Immature natural killer cell (primary cell): ENCODE data around the gene KRTAP1-5. TPM values are rescaled to one million over a fixed set of nuclear protein-coding genes. Genes with fewer than 3 reads are reported as not detected.
"Not testable (repeated sequence)": the region's sequence is repeated elsewhere in the genome, so short reads cannot be mapped to it uniquely, and the experiment has no call there.

Experiments used
- DNase-seq, 3 donors: peaks; one replicate each; pipeline ENCODE4 v3.0.0; 2022; ENCODE audit warnings: mixed read lengths in 1 of 3
- H3K27ac Mint-ChIP-seq, 6 donors: one replicate each; pipeline ENCODE4 v1.8.0; 2020; ENCODE audit warnings: mixed read lengths in 6 of 6, mild to moderate bottlenecking in 5 of 6, inconsistent platforms in 4 of 6, moderate library complexity in 3 of 6
- H3K27me3 Mint-ChIP-seq, 3 donors: one replicate each; pipeline ENCODE4 v1.8.0; 2020 to 2021; ENCODE audit warnings: low read depth in 3 of 3, mild to moderate bottlenecking in 3 of 3, mixed read lengths in 3 of 3, moderate library complexity in 3 of 3, inconsistent platforms in 1 of 3
- H3K36me3 Mint-ChIP-seq, 3 donors: one replicate each; pipeline ENCODE4 v1.8.0; 2020; ENCODE audit warnings: mixed read lengths in 3 of 3, inconsistent platforms in 2 of 3, mild to moderate bottlenecking in 2 of 3
- H3K4me1 Mint-ChIP-seq, 2 donors: one replicate each; pipeline ENCODE4 v1.8.0; 2020; ENCODE audit warnings: inconsistent platforms in 2 of 2, mild to moderate bottlenecking in 2 of 2, mixed read lengths in 2 of 2, moderate library complexity in 1 of 2
- H3K4me3 Mint-ChIP-seq, 5 donors: one replicate each; pipeline ENCODE4 v1.8.0; 2020; ENCODE audit warnings: mild to moderate bottlenecking in 5 of 5, mixed read lengths in 5 of 5, inconsistent platforms in 3 of 5, moderate library complexity in 3 of 5
- H3K9me3 Mint-ChIP-seq, 6 donors: one replicate each; pipeline ENCODE4 v1.8.0; 2020; ENCODE audit warnings: mild to moderate bottlenecking in 6 of 6, mixed read lengths in 6 of 6, inconsistent platforms in 4 of 6, moderate library complexity in 3 of 6
- polyA plus RNA-seq, 3 donors: library from polyadenylated mRNA; unstranded; fragments of 300-500 nt; fragmentation: Illumina TruSeq; gene quantifications; one replicate each; pipeline ENCODE4 v1.2.3, GENCODE V29; 2021

The KRTAP1-5 gene, protein sequence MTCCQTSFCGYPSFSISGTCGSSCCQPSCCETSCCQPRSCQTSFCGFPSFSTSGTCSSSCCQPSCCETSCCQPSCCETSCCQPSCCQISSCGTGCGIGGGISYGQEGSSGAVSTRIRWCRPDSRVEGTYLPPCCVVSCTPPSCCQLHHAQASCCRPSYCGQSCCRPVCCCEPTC
- not detected for polyA plus RNA-seq

DNA sequence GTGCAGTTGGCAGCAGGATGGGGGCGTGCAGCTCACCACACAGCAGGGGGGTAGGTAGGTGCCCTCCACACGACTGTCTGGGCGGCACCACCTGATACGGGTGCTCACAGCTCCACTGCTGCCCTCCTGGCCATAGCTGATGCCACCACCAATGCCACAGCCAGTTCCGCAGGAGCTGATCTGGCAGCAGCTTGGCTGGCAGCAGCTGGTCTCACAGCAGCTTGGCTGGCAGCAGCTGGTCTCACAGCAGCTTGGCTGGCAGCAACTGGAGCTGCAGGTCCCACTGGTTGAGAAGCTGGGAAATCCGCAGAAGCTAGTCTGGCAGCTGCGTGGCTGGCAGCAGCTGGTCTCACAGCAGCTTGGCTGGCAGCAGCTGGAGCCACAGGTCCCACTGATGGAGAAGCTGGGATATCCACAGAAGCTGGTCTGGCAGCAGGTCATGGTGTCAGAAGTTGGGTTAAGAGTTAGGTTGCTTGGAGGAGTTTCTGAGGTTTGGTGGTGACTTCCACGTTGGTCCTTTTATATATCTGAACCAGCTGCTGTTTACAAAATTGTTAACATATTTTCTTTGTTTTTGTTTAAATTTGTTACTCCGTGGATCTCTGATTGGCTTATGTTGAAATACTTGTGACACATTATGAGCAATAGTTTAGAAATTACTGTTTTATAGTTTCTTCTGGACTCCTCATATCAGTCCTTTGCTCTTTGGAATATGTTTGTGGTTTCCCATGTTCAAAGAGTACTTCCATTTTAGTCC, at the start of gene KRTAP1-5:
TSS of gene KRTAP1-5 (minus strand) at position 494 of the 757 bp plus-strand sequence. CDS start at position 441, 53 bp downstream.
- Mint-ChIP-seq H3K4me3 (no peak within 1 kb of the TSS), H3K27ac (no peak within 1 kb of the TSS), H3K36me3 (no peaks in the 10 kb centered on the region), H3K27me3 (peaks cover 2 to 19% (median 2%) of the 10 kb centered on the region in 3 donors), H3K9me3 (no peaks in the 10 kb centered on the region), H3K4me1 (no peaks in the 10 kb centered on the region)
- no peak for DNase-seq

DNA sequence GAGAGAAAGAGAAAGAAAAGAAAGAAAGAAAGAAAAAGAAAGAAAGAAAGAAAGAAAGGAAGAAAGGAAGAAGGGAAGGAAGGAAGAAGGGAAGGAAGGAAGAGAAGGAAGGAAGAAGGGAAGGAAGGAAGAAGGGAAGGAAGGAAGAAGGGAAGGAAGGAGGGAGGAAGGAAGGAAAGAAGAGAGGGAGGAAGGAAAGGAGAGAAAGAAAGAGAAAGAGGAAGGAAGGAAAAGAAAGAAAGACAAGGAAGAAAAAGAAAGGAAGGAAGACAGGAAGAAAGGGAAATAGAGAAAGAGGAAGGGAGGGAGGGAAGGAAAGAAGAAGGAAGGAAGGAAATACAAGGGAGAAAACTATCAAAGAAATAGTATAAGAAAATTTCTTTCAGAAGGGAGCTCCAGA, 49.8 kb upstream of the KRTAP1-5 start:
- Mint-ChIP-seq H3K9me3 (no peaks in the 10 kb centered on the region), H3K4me1 (no peaks in the 10 kb centered on the region), H3K27me3 (peaks cover 2 to 5% (median 2%) of the 10 kb centered on the region in 3 donors), H3K4me3 (no peak overlapping the region), H3K36me3 (no peaks in the 10 kb centered on the region), H3K27ac (no peak overlapping the region)
- DNase-seq, result no peak

DNA sequence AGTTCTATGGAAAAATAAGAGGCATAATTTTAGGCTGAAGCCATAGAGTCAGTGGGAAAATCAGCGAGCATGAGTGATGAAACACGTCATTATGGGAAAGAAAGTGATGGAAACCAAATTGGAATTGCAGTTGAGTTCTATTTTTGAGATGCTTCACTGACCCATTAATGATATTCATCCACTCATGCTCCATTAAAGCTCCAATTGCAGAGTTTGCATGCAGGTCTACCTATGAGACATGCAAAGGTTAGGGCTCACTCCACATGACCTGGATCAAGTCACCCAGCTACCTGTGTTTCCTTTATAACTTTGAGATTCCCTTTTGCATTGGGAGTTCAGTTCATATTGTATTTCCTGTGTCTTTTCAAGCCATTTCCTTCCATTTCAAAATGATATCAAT, 46.7 kb upstream of the KRTAP1-5 start:
- no peak for DNase-seq
- Mint-ChIP-seq H3K4me1 (peaks cover 0 to 2% of the 10 kb centered on the region in 2 donors), H3K27ac (no peak overlapping the region), H3K9me3 (no peaks in the 10 kb centered on the region), H3K4me3 (no peak overlapping the region), H3K36me3 (no peaks in the 10 kb centered on the region), H3K27me3 (peaks cover 2 to 4% (median 2%) of the 10 kb centered on the region in 3 donors)

DNA sequence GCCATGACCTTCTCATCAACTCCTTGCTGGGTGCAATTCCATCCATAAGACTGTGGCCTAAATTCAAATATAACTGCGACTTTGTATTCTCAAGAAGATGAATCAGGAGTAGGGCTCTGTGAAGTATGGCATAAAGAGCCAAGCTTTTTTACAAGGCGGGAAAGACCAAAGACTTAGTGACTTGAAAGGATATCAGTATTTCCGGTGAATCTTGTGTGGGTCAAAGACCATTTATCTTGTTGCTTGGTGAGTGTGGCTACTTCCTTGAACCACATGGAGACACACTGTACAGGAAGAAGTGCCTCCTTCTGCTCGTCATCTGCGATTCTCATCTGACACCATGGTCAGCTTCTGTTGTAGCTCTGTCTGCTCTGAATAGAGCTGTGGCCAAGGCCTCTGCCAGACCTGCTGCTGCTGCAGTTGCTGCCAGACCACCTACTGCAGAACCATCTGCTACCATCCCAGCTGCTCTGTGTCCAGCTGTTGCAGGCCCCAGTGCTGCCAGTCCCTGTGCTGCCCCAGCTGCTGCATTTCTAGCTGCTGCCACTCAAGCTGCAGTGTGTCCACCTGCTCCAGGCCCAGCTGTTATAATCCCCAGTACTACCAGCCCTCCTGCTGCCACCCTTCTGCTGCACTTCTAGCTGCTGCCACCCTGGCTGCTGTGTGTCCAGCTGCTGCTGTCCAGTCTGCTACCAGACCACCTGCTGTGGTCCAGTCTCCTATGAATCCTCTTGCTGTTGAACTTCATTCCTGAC, 44.8 kb upstream of the KRTAP1-5 start:
- no peak overlapping the region for H3K4me3 Mint-ChIP-seq
- H3K9me3 Mint-ChIP-seq, result peaks cover 0 to 1% (median 0%) of the 10 kb centered on the region in 6 donors
- no peak for DNase-seq
- H3K27ac Mint-ChIP-seq, result no peak overlapping the region
- peaks cover 0 to 4% (median 2%) of the 10 kb centered on the region in 3 donors for H3K27me3 Mint-ChIP-seq
- peaks cover 0 to 2% of the 10 kb centered on the region in 2 donors for H3K4me1 Mint-ChIP-seq
- H3K36me3 Mint-ChIP-seq, result no peaks in the 10 kb centered on the region

DNA sequence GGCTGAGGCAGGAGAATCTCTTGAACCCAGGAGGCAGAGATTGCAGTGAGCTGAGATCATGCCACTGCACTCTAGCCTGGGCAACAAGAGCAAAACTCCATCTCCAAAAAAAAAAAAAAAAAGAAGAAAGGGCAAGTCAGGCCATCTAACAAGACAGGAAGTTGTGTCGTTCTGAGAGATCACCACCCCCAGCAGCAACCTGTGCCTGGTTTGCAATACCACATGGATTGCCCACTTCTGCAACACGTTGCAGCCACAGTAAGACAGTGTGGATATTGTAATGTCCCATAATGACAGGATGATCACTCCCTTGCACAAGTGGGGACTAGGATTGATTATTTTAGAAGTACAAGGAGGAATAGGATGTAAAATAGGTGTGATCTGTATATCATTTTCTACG, 42.0 kb upstream of the KRTAP1-5 start:
- H3K27me3 Mint-ChIP-seq, result peaks cover 0 to 2% (median 0%) of the 10 kb centered on the region in 3 donors
- DNase-seq, result no peak
- no peak overlapping the region for H3K4me3 Mint-ChIP-seq
- peaks cover 0 to 2% of the 10 kb centered on the region in 2 donors for H3K4me1 Mint-ChIP-seq
- H3K9me3 Mint-ChIP-seq, result peaks cover 0 to 1% (median 0%) of the 10 kb centered on the region in 6 donors
- H3K36me3 Mint-ChIP-seq, result no peaks in the 10 kb centered on the region
- no peak overlapping the region for H3K27ac Mint-ChIP-seq

DNA sequence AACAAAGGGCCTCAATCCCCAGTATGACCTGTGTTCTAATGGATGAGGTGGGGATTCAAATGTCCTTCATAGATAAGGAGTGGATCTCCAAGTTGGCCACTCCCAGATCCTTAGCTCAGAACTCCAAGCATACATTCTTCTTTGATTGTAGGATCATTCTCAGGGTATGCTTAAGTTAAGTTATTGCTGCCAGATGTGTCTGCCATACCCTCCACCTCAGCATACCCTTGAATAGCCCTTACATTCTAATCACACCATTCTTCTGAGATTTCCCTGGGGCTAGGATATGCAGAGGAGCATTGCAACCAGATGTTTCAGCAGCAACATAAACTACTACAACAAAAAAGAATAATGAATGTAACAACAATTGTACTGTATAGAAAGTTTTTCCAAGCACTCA, 40.3 kb upstream of the KRTAP1-5 start:
- Mint-ChIP-seq H3K9me3 (peaks cover 0 to 1% (median 0%) of the 10 kb centered on the region in 6 donors), H3K4me1 (peaks cover 0 to 2% of the 10 kb centered on the region in 2 donors), H3K27me3 (peaks cover 0 to 6% (median 2%) of the 10 kb centered on the region in 3 donors), H3K4me3 (no peak overlapping the region), H3K36me3 (no peaks in the 10 kb centered on the region), H3K27ac (no peak overlapping the region)
- DNase-seq, result no peak

DNA sequence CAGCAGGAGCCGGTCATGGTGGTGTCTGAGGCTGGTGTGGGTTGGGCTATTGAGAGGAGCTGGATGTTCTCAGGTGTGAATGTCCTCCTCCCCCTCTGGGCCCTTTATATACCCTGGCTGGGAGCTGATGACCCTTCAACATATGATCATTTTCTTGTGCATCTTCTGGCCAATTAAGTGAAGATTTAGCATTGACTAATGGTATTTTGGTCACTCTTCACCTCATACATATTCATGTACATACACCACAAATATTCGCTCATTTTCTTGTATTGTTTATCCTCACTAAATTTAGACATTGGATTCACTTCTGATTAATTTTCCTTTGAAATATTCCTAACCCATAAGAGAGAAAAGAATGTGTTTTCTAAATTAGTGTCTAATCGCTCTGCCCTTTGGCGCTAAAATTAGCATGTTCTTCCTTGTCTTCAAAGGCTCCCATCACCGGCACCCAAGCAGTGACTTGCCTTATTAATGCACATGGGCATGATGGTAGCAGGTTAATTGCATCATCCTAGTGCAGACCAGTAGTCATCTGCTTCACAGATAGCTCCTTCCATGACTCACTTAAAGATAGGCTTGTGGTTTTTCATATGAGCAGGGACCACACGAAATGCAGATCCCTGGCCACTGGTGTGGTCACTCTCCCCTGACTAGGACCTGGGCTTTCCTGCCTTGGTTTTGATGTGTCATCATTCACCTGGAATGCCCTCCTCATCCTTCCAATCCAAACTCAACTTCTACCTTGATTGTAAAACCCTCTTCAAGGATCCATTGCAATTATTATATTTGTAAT, 39.0 kb upstream of the KRTAP1-5 start, which contains the start of gene KRTAP2-4:
TSS of gene KRTAP2-4 (minus strand) at position 51 of the 796 bp plus-strand sequence. CDS start at position 17, 34 bp downstream.
- Mint-ChIP-seq H3K27me3 (peaks cover 0 to 12% (median 2%) of the 10 kb centered on the region in 3 donors), H3K4me3 (no peak within 1 kb of the TSS), H3K9me3 (peaks cover 0 to 1% (median 0%) of the 10 kb centered on the region in 6 donors), H3K4me1 (peaks cover 0 to 2% of the 10 kb centered on the region in 2 donors), H3K36me3 (no peaks in the 10 kb centered on the region), H3K27ac (no peak within 1 kb of the TSS)
- no peak for DNase-seq

DNA sequence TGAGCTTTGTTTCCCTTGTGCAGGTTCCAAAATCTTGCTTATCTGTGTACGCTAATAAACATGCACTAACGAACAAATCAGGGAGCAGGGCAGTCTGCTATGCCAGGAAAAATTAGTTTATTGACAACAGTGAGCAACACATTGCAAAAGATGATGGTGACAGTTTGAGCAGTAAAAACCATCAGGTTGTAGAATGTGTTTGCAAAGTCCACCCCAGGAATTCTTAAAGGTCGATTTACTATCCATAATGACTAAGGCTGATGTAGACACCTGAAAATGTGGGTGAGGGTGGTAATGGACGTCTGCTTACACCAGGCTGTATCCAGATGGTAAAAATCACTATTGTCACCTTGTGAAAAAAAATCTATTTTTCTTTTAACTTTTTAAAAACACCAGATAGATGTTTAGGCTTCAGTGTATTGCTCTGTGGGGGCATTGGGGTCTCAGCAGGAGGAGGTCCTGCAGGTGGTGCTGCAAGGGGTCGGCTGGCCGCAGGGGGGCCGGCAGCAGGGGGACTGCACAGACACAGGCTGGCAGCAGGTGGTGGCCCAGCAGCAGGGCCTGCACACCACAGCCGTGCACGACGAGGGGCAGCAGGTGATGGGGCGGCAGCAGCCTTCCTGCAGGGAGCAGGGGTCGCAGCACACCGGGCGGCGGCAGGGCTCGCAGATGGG, 38.1 kb upstream of the KRTAP1-5 start:
- H3K4me1 Mint-ChIP-seq, H3K4me3 Mint-ChIP-seq, H3K9me3 Mint-ChIP-seq, H3K27ac Mint-ChIP-seq, H3K36me3 Mint-ChIP-seq, DNase-seq: not testable (repeated sequence)
- peaks cover 0 to 14% (median 4%) of the 10 kb centered on the region in 3 donors for H3K27me3 Mint-ChIP-seq

DNA sequence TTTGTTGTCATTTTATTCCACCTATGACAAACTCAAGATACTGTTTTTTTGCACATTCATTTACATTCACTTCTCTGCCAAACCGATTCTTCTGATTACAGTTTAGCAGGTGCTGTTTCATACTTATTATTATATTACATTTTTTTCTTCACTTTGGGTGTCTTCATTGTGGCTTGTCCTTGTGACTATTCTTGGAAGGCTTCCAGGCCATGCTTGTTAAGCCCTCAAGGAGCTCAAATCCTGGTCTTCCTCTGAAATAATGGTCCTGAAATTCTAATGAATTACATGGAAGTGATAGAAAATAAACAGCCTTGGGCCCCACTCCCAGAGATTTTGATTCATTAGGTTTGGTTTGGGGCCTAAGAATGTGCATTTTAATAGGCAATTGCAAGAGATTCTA, 37.3 kb upstream of the KRTAP1-5 start:
- peaks cover 2 to 14% (median 4%) of the 10 kb centered on the region in 3 donors for H3K27me3 Mint-ChIP-seq
- no peak overlapping the region for H3K4me3 Mint-ChIP-seq
- peaks cover 0 to 2% of the 10 kb centered on the region in 2 donors for H3K4me1 Mint-ChIP-seq
- H3K9me3 Mint-ChIP-seq, result peaks cover 0 to 4% (median 0%) of the 10 kb centered on the region in 6 donors
- H3K36me3 Mint-ChIP-seq, result no peaks in the 10 kb centered on the region
- H3K27ac Mint-ChIP-seq, result no peak overlapping the region
- DNase-seq, result no peak

DNA sequence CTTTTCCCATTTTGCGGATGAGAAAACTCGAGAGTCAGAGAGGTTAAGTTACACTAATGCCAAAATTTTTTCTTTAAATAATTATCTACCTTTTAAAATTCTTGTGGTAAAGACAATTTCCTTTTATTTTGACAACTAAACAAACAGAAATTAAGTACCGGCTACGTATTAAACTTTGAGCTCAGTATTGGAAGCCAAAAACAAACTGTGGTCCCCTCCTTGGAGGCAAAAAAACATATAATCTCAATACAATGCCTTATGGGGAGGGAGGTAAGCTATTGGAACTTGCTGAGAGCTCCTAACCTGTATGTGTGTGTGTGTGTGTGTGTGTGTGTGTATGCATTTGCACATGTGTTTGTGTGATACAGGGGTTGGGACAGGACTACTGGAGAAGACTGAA, 36.4 kb upstream of the KRTAP1-5 start:
- no peak overlapping the region for H3K4me3 Mint-ChIP-seq
- peaks cover 0 to 5% (median 0%) of the 10 kb centered on the region in 6 donors for H3K9me3 Mint-ChIP-seq
- no peaks in the 10 kb centered on the region for H3K36me3 Mint-ChIP-seq
- no peak overlapping the region for H3K27ac Mint-ChIP-seq
- peaks cover 2 to 14% (median 4%) of the 10 kb centered on the region in 3 donors for H3K27me3 Mint-ChIP-seq
- no peak for DNase-seq
- H3K4me1 Mint-ChIP-seq, result no peaks in the 10 kb centered on the region

DNA sequence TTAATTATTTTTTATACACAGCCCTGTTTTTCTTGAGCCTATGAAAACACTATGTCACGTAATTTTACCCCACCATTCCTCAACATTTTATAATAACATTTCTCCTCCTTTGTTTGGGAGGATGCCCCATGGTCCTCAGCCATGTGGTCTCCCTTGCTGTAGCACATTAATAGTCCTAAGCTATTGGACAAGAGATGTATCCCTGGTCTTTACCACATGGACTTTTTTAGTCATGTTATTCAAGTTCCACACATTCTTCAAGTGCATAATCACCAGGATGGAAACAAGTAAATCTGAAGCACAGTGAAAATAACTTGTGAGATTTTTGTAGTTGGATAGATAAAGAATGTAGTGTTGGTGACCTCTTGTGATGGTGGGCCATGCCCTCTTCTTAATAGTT, 35.0 kb upstream of the KRTAP1-5 start:
- no peaks in the 10 kb centered on the region for H3K4me1 Mint-ChIP-seq
- no peaks in the 10 kb centered on the region for H3K36me3 Mint-ChIP-seq
- DNase-seq, result no peak
- H3K4me3 Mint-ChIP-seq, result no peak overlapping the region
- peaks cover 0 to 3% (median 0%) of the 10 kb centered on the region in 6 donors for H3K9me3 Mint-ChIP-seq
- no peak overlapping the region for H3K27ac Mint-ChIP-seq
- peaks cover 2 to 14% (median 4%) of the 10 kb centered on the region in 3 donors for H3K27me3 Mint-ChIP-seq

DNA sequence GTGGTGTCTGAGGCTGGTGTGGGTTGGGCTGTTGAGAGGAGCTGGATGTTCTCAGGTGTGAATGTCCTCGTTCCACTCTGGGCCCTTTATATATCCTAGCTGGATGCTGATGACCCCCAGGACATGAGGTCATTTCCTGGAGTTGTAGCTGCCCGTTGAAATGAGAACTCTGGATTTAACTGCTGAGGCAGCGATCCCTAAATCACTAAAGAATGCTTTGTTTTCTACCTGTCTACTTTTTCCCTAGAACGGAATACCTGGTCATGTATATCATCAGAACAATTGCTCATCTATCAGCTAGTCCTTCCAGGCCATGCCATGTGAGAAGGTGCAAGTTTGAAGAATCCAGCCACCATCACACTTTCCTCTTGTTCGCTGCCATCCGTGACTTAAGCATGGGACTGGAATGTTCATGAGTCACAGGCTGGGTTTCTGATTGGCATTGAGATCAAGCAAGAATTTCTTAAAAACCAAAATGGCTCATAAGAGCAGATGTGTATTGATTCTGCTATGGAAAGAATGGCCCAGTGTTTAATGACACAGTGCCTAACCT, 33.1 kb upstream of the KRTAP1-5 start, which contains the start of gene KRTAP2-3:
TSS of gene KRTAP2-3 (minus strand) at position 63 of the 553 bp plus-strand sequence. CDS start 64 bp downstream, outside the sequence.
- H3K27ac Mint-ChIP-seq, result no peak within 1 kb of the TSS
- H3K36me3 Mint-ChIP-seq, result no peaks in the 10 kb centered on the region
- peaks cover 0 to 3% (median 0%) of the 10 kb centered on the region in 6 donors for H3K9me3 Mint-ChIP-seq
- no peaks in the 10 kb centered on the region for H3K4me1 Mint-ChIP-seq
- no peak within 1 kb of the TSS for H3K4me3 Mint-ChIP-seq
- H3K27me3 Mint-ChIP-seq, result peaks cover 2 to 14% (median 4%) of the 10 kb centered on the region in 3 donors
- DNase-seq, result no peak
